HAP-1 (cell line): ENCODE measurements around the gene FRMD1.

ENCODE experiments used
- DNase-seq, 2 experiments: peaks; one replicate each; pipeline ENCODE4 v3.0.0-alpha.2; 2016 to 2020; ENCODE audit warnings: low spot score in 2 of 2
- H3K27me3 ChIP-seq: fragments of 250-450 bp; sonication (Bioruptor Pico); 2 replicates; pipeline ENCODE4 v1.5.1; 2020; ENCODE audit warnings: low read depth, mild to moderate bottlenecking, moderate library complexity
- H3K36me3 ChIP-seq: fragments of 250-450 bp; sonication (Bioruptor Pico); replicated peaks from 2 replicates; pipeline ENCODE4 v1.5.1; 2020; ENCODE audit warnings: mild to moderate bottlenecking
- H3K4me1 ChIP-seq: fragments of 250-450 bp; sonication (Bioruptor Pico); 2 replicates; pipeline ENCODE4 v1.5.1; 2020; ENCODE audit warnings: mild to moderate bottlenecking
- H3K4me3 ChIP-seq: fragments of 250-450 bp; sonication (Bioruptor Pico); 2 replicates; pipeline ENCODE4 v1.5.1; 2020; ENCODE audit warnings: mild to moderate bottlenecking, moderate library complexity
- H3K9me3 ChIP-seq: fragments of 250-450 bp; sonication (Bioruptor Pico); 2 replicates; pipeline ENCODE4 v1.5.1; 2020; ENCODE audit warnings: mild to moderate bottlenecking, moderate library complexity
- in situ Hi-C: fragments of 300-500 bp; cut with MboI; formaldehyde crosslinking; loops from 3 replicates; pipeline ENCODE4 v1.14.3; 2020; ENCODE audit warnings: low sequenced_read_pairs, inconsistent platforms, mixed read lengths

The FRMD1 gene

GRCh38 chr6:168071620-168072019, 7.4 kb downstream of the FRMD1 start:
- H3K9me3 ChIP-seq: no peaks in the 10 kb centered on the region
- 0 out of 2 replicates have a peak, but pooled peaks cover 2% of the 10 kb centered on the region for H3K27me3 ChIP-seq
- no peak overlapping the region for H3K4me3 ChIP-seq
- H3K36me3 ChIP-seq: no peaks in the 10 kb centered on the region
- in situ Hi-C loops: no loop called here
- DNase-seq: peak in 1 of 2 experiments; percentile 20
- H3K4me1 ChIP-seq: no peaks in the 10 kb centered on the region

- no peaks in the 10 kb centered on the region for H3K4me1 ChIP-seq
- H3K36me3 ChIP-seq: no peaks in the 10 kb centered on the region
- 0 out of 2 replicates have a peak, but pooled peaks cover 2% of the 10 kb centered on the region for H3K27me3 ChIP-seq
- in situ Hi-C loops: no loop called here
- DNase-seq: no peak
- no peak overlapping the region for H3K4me3 ChIP-seq
- H3K9me3 ChIP-seq: no peaks in the 10 kb centered on the region
These were observed 8.2 kb downstream of the FRMD1 start for GRCh38 chr6:168070804-168071203.

GRCh38 chr6:168067081-168067759, 11.8 kb downstream of the FRMD1 start:
- H3K4me3 ChIP-seq: no peak overlapping the region
- H3K4me1 ChIP-seq: no peaks in the 10 kb centered on the region
- H3K36me3 ChIP-seq: no peaks in the 10 kb centered on the region
- no peaks in the 10 kb centered on the region for H3K9me3 ChIP-seq
- H3K27me3 ChIP-seq: 0 out of 2 replicates have a peak, but pooled peaks cover 2% of the 10 kb centered on the region
- no peak for DNase-seq
- in situ Hi-C loops: no loop called here

- no peak for DNase-seq
- Histone ChIP-seq H3K27me3 (no peaks in the 10 kb centered on the region), H3K4me1 (no peaks in the 10 kb centered on the region), H3K4me3 (no peak overlapping the region), H3K36me3 (no peaks in the 10 kb centered on the region), H3K9me3 (no peaks in the 10 kb centered on the region)
- in situ Hi-C loops: no loop called here
These were observed 14.7 kb downstream of the FRMD1 start for GRCh38 chr6:168064226-168064807.

- Histone ChIP-seq H3K9me3 (no peaks in the 10 kb centered on the region), H3K4me1 (no peaks in the 10 kb centered on the region), H3K27me3 (no peaks in the 10 kb centered on the region), H3K36me3 (no peaks in the 10 kb centered on the region), H3K4me3 (no peak overlapping the region)
- in situ Hi-C loops: no loop called here
- no peak for DNase-seq
These were observed 15.6 kb downstream of the FRMD1 start for GRCh38 chr6:168063431-168063830.

GRCh38 chr6:168062346-168063289, 16.4 kb downstream of the FRMD1 start:
- no peak overlapping the region for H3K4me3 ChIP-seq
- H3K36me3 ChIP-seq: no peaks in the 10 kb centered on the region
- H3K27me3 ChIP-seq: no peaks in the 10 kb centered on the region
- no peak for DNase-seq
- in situ Hi-C loops: no loop called here
- no peaks in the 10 kb centered on the region for H3K4me1 ChIP-seq
- H3K9me3 ChIP-seq: no peaks in the 10 kb centered on the region

GRCh38 chr6:168061269-168062210, 17.5 kb downstream of the FRMD1 start:
- Histone ChIP-seq H3K4me3 (no peak overlapping the region), H3K27me3 (no peaks in the 10 kb centered on the region), H3K36me3 (no peaks in the 10 kb centered on the region), H3K4me1 (no peaks in the 10 kb centered on the region), H3K9me3 (no peaks in the 10 kb centered on the region)
- DNase-seq: no peak
- in situ Hi-C loops: no loop called here

- DNase-seq: peak in 1 of 2 experiments; percentile 32
- in situ Hi-C loops: no loop called here
- H3K4me1 ChIP-seq: no peaks in the 10 kb centered on the region
- H3K9me3 ChIP-seq: no peaks in the 10 kb centered on the region
- H3K27me3 ChIP-seq: no peaks in the 10 kb centered on the region
- no peak overlapping the region for H3K4me3 ChIP-seq
- no peaks in the 10 kb centered on the region for H3K36me3 ChIP-seq
These were observed 18.5 kb downstream of the FRMD1 start for GRCh38 chr6:168060521-168060931.

- H3K4me1 ChIP-seq: no peaks in the 10 kb centered on the region
- no peak overlapping the region for H3K4me3 ChIP-seq
- in situ Hi-C loops: no loop called here
- DNase-seq: no peak
- H3K27me3 ChIP-seq: no peaks in the 10 kb centered on the region
- H3K36me3 ChIP-seq: no peaks in the 10 kb centered on the region
- no peaks in the 10 kb centered on the region for H3K9me3 ChIP-seq
These were observed 20.1 kb downstream of the FRMD1 start for GRCh38 chr6:168058691-168059551.

- no peaks in the 10 kb centered on the region for H3K36me3 ChIP-seq
- H3K4me1 ChIP-seq: no peaks in the 10 kb centered on the region
- no peak for DNase-seq
- in situ Hi-C loops: no loop called here
- H3K9me3 ChIP-seq: no peaks in the 10 kb centered on the region
- H3K27me3 ChIP-seq: no peaks in the 10 kb centered on the region
- H3K4me3 ChIP-seq: no peak overlapping the region
These were observed 21.2 kb downstream of the FRMD1 start for GRCh38 chr6:168057836-168058235.

GRCh38 chr6:168056892-168057527, 22.0 kb downstream of the FRMD1 start:
- in situ Hi-C loops: no loop called here
- H3K4me3 ChIP-seq: no peak overlapping the region
- DNase-seq: no peak
- H3K9me3 ChIP-seq: no peaks in the 10 kb centered on the region
- H3K36me3 ChIP-seq: no peaks in the 10 kb centered on the region
- no peaks in the 10 kb centered on the region for H3K27me3 ChIP-seq
- H3K4me1 ChIP-seq: no peaks in the 10 kb centered on the region
